HG03460 (cell line): Measurements from ENCODE around the gene NFIC.
A peak's percentile ranks its signal among the peaks of the same experiment; 100 is the strongest.
"Not testable (repeated sequence)": the region's sequence is repeated elsewhere in the genome, so short reads cannot be mapped to it uniquely, and the experiment has no call there.

Experiments
- ATAC-seq: cut with Tn5 transposase; IDR thresholded peaks from one replicate; pipeline ENCODE4 v1.9.1; 2021; ENCODE audit not compliant: unreplicated experiment

NFIC gene

GRCh38 chr19:3415695-3416094, 49.3 kb downstream of the NFIC start:
- ATAC-seq: no peak

GRCh38 chr19:3420244-3420755, 53.9 kb downstream of the NFIC start:
- ATAC-seq: no peak

- no peak for ATAC-seq
These were observed 54.7 kb downstream of the NFIC start for GRCh38 chr19:3420909-3421619.

GRCh38 chr19:3421656-3422055, 55.3 kb downstream of the NFIC start:
- ATAC-seq: not testable (repeated sequence)

- no peak for ATAC-seq
These were observed 56.9 kb downstream of the NFIC start for GRCh38 chr19:3423183-3423829.

- no peak for ATAC-seq
These were observed 60.0 kb downstream of the NFIC start for GRCh38 chr19:3426433-3426832.

- not testable (repeated sequence) for ATAC-seq
These were observed 63.9 kb downstream of the NFIC start for GRCh38 chr19:3430366-3430680.

GRCh38 chr19:3431760-3432397, 65.5 kb downstream of the NFIC start:
- ATAC-seq: no peak

- ATAC-seq: no peak
These were observed 66.9 kb downstream of the NFIC start for GRCh38 chr19:3433313-3433712.

GRCh38 chr19:3433805-3434540, 67.6 kb downstream of the NFIC start:
- no peak for ATAC-seq

GRCh38 chr19:3434630-3435553, 68.5 kb downstream of the NFIC start:
- ATAC-seq: peak; percentile 85

GRCh38 chr19:3440082-3440481, 73.7 kb downstream of the NFIC start:
- no peak for ATAC-seq

GRCh38 chr19:3441089-3441985, 75.0 kb downstream of the NFIC start:
- no peak for ATAC-seq

GRCh38 chr19:3441986-3442329, 75.6 kb downstream of the NFIC start:
- no peak for ATAC-seq

GRCh38 chr19:3442487-3443071, 76.2 kb downstream of the NFIC start:
- ATAC-seq: no peak

- no peak for ATAC-seq
These were observed 77.7 kb downstream of the NFIC start for GRCh38 chr19:3443840-3444694.

- no peak for ATAC-seq
These were observed 78.4 kb downstream of the NFIC start for GRCh38 chr19:3444695-3445234.

- not testable (repeated sequence) for ATAC-seq
These were observed 80.3 kb downstream of the NFIC start for GRCh38 chr19:3446657-3447056.
